Memory B cell (primary cell): Measurements from ENCODE around the gene PSAT1.
A peak's percentile ranks its signal among the peaks of the same experiment; 100 is the strongest.

ENCODE experiments used
- ATAC-seq: fragments of 150-1000 bp; cut with Tn5 transposase; 2 replicates; pipeline ENCODE4 v1.10.0; 2021; ENCODE audit warnings: low read depth, mild to moderate bottlenecking, moderate library complexity
- DNase-seq, 2 donors: peaks; one replicate each; pipeline ENCODE4 v3.0.0; 2022; ENCODE audit warnings: low spot score in 2 of 2
- H3K27ac Mint-ChIP-seq: one replicate; pipeline ENCODE4 v1.8.0; 2022; ENCODE audit warnings: mild to moderate bottlenecking, moderate library complexity, mixed read lengths
- H3K27me3 Mint-ChIP-seq: one replicate; pipeline ENCODE4 v1.8.0; 2022; ENCODE audit warnings: mixed read lengths
- H3K36me3 Mint-ChIP-seq: one replicate; pipeline ENCODE4 v1.8.0; 2022; ENCODE audit warnings: mild to moderate bottlenecking, mixed read lengths
- H3K4me1 Mint-ChIP-seq: one replicate; pipeline ENCODE4 v1.8.0; 2022; ENCODE audit warnings: mixed read lengths
- H3K4me3 Mint-ChIP-seq: one replicate; pipeline ENCODE4 v1.8.0; 2022; ENCODE audit warnings: mild to moderate bottlenecking, moderate library complexity, mixed read lengths
- H3K9me3 Mint-ChIP-seq: one replicate; pipeline ENCODE4 v1.8.0; 2022; ENCODE audit warnings: mixed read lengths

The PSAT1 gene

GRCh38 chr9:78296893-78297671 lies at the start of gene PSAT1:
Gene PSAT1 (plus strand): TSS chr9:78297125. CDS start chr9:78297211, 86 bp downstream.
- Mint-ChIP-seq H3K9me3 (no peaks in the 10 kb centered on the region), H3K27me3 (peaks cover 4% of the 10 kb centered on the region), H3K27ac (no peak within 1 kb of the TSS), H3K4me1 (peaks cover 9% of the 10 kb centered on the region), H3K4me3 (peak within 1 kb of the TSS; percentile 89), H3K36me3 (no peaks in the 10 kb centered on the region)
- ATAC-seq (peak; percentile 97), DNase-seq (peak; percentile 69 to 75)

- ATAC-seq (no peak), DNase-seq (no peak)
- Mint-ChIP-seq H3K4me3 (no peak overlapping the region), H3K36me3 (peaks cover 30% of the 10 kb centered on the region), H3K9me3 (no peaks in the 10 kb centered on the region), H3K27ac (no peak overlapping the region), H3K4me1 (no peaks in the 10 kb centered on the region), H3K27me3 (no peaks in the 10 kb centered on the region)
Measured at GRCh38 chr9:78248635-78249034, 48.3 kb upstream of the PSAT1 start.

- Mint-ChIP-seq H3K4me3 (no peak overlapping the region), H3K36me3 (peaks cover 30% of the 10 kb centered on the region), H3K27ac (no peak overlapping the region), H3K4me1 (no peaks in the 10 kb centered on the region), H3K9me3 (no peaks in the 10 kb centered on the region), H3K27me3 (no peaks in the 10 kb centered on the region)
- no peak for ATAC-seq
- no peak for DNase-seq
Measured at GRCh38 chr9:78249542-78249941, 47.4 kb upstream of the PSAT1 start.

GRCh38 chr9:78252616-78253015 lies 44.3 kb upstream of the PSAT1 start:
- Mint-ChIP-seq H3K9me3 (no peaks in the 10 kb centered on the region), H3K4me3 (no peak overlapping the region), H3K27ac (no peak overlapping the region), H3K27me3 (no peaks in the 10 kb centered on the region), H3K4me1 (no peaks in the 10 kb centered on the region), H3K36me3 (peaks cover 26% of the 10 kb centered on the region)
- DNase-seq, result no peak
- no peak for ATAC-seq

- no peaks in the 10 kb centered on the region for H3K9me3 Mint-ChIP-seq
- no peak for ATAC-seq
- no peaks in the 10 kb centered on the region for H3K27me3 Mint-ChIP-seq
- no peaks in the 10 kb centered on the region for H3K4me1 Mint-ChIP-seq
- DNase-seq, result no peak
- H3K27ac Mint-ChIP-seq, result no peak overlapping the region
- H3K4me3 Mint-ChIP-seq, result no peak overlapping the region
- peaks cover 24% of the 10 kb centered on the region for H3K36me3 Mint-ChIP-seq
Measured at GRCh38 chr9:78253285-78253684, 43.6 kb upstream of the PSAT1 start.

- no peak overlapping the region for H3K27ac Mint-ChIP-seq
- peaks cover 21% of the 10 kb centered on the region for H3K36me3 Mint-ChIP-seq
- ATAC-seq, result no peak
- no peaks in the 10 kb centered on the region for H3K27me3 Mint-ChIP-seq
- H3K4me1 Mint-ChIP-seq, result no peaks in the 10 kb centered on the region
- no peak overlapping the region for H3K4me3 Mint-ChIP-seq
- no peak for DNase-seq
- H3K9me3 Mint-ChIP-seq, result no peaks in the 10 kb centered on the region
Measured at GRCh38 chr9:78261403-78262001, 35.4 kb upstream of the PSAT1 start.

- H3K4me3 Mint-ChIP-seq, result no peak overlapping the region
- H3K27me3 Mint-ChIP-seq, result no peaks in the 10 kb centered on the region
- H3K4me1 Mint-ChIP-seq, result no peaks in the 10 kb centered on the region
- H3K36me3 Mint-ChIP-seq, result peaks cover 21% of the 10 kb centered on the region
- ATAC-seq, result no peak
- no peak for DNase-seq
- H3K9me3 Mint-ChIP-seq, result no peaks in the 10 kb centered on the region
- no peak overlapping the region for H3K27ac Mint-ChIP-seq
Measured at GRCh38 chr9:78262655-78263054, 34.3 kb upstream of the PSAT1 start.

GRCh38 chr9:78267889-78268288 lies 29.0 kb upstream of the PSAT1 start:
- H3K4me1 Mint-ChIP-seq, result no peaks in the 10 kb centered on the region
- no peaks in the 10 kb centered on the region for H3K27me3 Mint-ChIP-seq
- H3K9me3 Mint-ChIP-seq, result no peaks in the 10 kb centered on the region
- DNase-seq (no peak), ATAC-seq (no peak)
- no peak overlapping the region for H3K4me3 Mint-ChIP-seq
- H3K36me3 Mint-ChIP-seq, result peaks cover 37% of the 10 kb centered on the region
- no peak overlapping the region for H3K27ac Mint-ChIP-seq

- ATAC-seq (no peak), DNase-seq (no peak)
- Mint-ChIP-seq H3K27ac (no peak overlapping the region), H3K4me1 (no peaks in the 10 kb centered on the region), H3K4me3 (no peak overlapping the region), H3K27me3 (no peaks in the 10 kb centered on the region), H3K36me3 (peaks cover 34% of the 10 kb centered on the region), H3K9me3 (no peaks in the 10 kb centered on the region)
Measured at GRCh38 chr9:78269784-78270183, 27.1 kb upstream of the PSAT1 start.

GRCh38 chr9:78272307-78272706 lies 24.6 kb upstream of the PSAT1 start:
- Mint-ChIP-seq H3K36me3 (peaks cover 24% of the 10 kb centered on the region), H3K4me3 (no peak overlapping the region), H3K27me3 (no peaks in the 10 kb centered on the region), H3K4me1 (no peaks in the 10 kb centered on the region), H3K9me3 (no peaks in the 10 kb centered on the region), H3K27ac (no peak overlapping the region)
- ATAC-seq (no peak), DNase-seq (no peak)

- DNase-seq (no peak), ATAC-seq (no peak)
- Mint-ChIP-seq H3K9me3 (no peaks in the 10 kb centered on the region), H3K27me3 (no peaks in the 10 kb centered on the region), H3K4me1 (no peaks in the 10 kb centered on the region), H3K36me3 (peaks cover 16% of the 10 kb centered on the region), H3K4me3 (no peak overlapping the region), H3K27ac (no peak overlapping the region)
Measured at GRCh38 chr9:78273761-78274160, 23.2 kb upstream of the PSAT1 start.

- H3K27ac Mint-ChIP-seq, result no peak overlapping the region
- no peaks in the 10 kb centered on the region for H3K4me1 Mint-ChIP-seq
- no peak overlapping the region for H3K4me3 Mint-ChIP-seq
- H3K36me3 Mint-ChIP-seq, result no peaks in the 10 kb centered on the region
- DNase-seq (no peak), ATAC-seq (no peak)
- H3K27me3 Mint-ChIP-seq, result no peaks in the 10 kb centered on the region
- H3K9me3 Mint-ChIP-seq, result no peaks in the 10 kb centered on the region
Measured at GRCh38 chr9:78278177-78278777, 18.6 kb upstream of the PSAT1 start.

- Mint-ChIP-seq H3K36me3 (no peaks in the 10 kb centered on the region), H3K4me1 (no peaks in the 10 kb centered on the region), H3K27ac (no peak overlapping the region), H3K4me3 (no peak overlapping the region), H3K9me3 (peaks cover under 1% of the 10 kb centered on the region), H3K27me3 (no peaks in the 10 kb centered on the region)
- DNase-seq (no peak), ATAC-seq (no peak)
Measured at GRCh38 chr9:78278801-78279200, 18.1 kb upstream of the PSAT1 start.

GRCh38 chr9:78280982-78281668 lies 15.8 kb upstream of the PSAT1 start:
- DNase-seq, result no peak
- H3K9me3 Mint-ChIP-seq, result peaks cover 2% of the 10 kb centered on the region

More at GRCh38 chr9:78280982-78281668, 15.8 kb upstream of the PSAT1 start:
- Mint-ChIP-seq H3K4me3 (no peak overlapping the region), H3K4me1 (no peaks in the 10 kb centered on the region), H3K36me3 (no peaks in the 10 kb centered on the region), H3K27me3 (peaks cover 3% of the 10 kb centered on the region), H3K27ac (no peak overlapping the region)
- ATAC-seq, result no peak
